SKM-1 treated with dmso at 0.1 percent for 144 hours (cell line): ENCODE results near the gene UBFD1.
"Not testable (repeated sequence)": the region's sequence is repeated elsewhere in the genome, so short reads cannot be mapped to it uniquely, and the experiment has no call there.

ENCODE experiments used
- DNase-seq: peaks from one replicate; lab custom pipeline; 2025; ENCODE audit not compliant: unreplicated experiment; lab: John Stamatoyannopoulos, UW

The UBFD1 gene

GRCh38 chr16:23524886-23525285 lies 32.6 kb upstream of the UBFD1 start:
- DNase-seq: no peak

GRCh38 chr16:23527961-23528643 lies 29.4 kb upstream of the UBFD1 start:
- DNase-seq: no peak

GRCh38 chr16:23528644-23529310 lies 28.8 kb upstream of the UBFD1 start:
- no peak for DNase-seq

- no peak for DNase-seq
These were observed 27.5 kb upstream of the UBFD1 start for GRCh38 chr16:23530062-23530461.

GRCh38 chr16:23532448-23532847 lies 25.1 kb upstream of the UBFD1 start:
- no peak for DNase-seq

GRCh38 chr16:23534868-23535860 lies 22.4 kb upstream of the UBFD1 start:
- no peak for DNase-seq

- no peak for DNase-seq
These were observed 21.6 kb upstream of the UBFD1 start for GRCh38 chr16:23535901-23536300.

- no peak for DNase-seq
These were observed 20.1 kb upstream of the UBFD1 start for GRCh38 chr16:23537390-23537789.

- no peak for DNase-seq
These were observed 18.6 kb upstream of the UBFD1 start for GRCh38 chr16:23538919-23539278.

- DNase-seq: no peak
These were observed 17.3 kb upstream of the UBFD1 start for GRCh38 chr16:23539984-23540816.

GRCh38 chr16:23540817-23541178 lies 16.7 kb upstream of the UBFD1 start:
- not testable (repeated sequence) for DNase-seq

GRCh38 chr16:23544436-23544835 lies 13.1 kb upstream of the UBFD1 start:
- DNase-seq: no peak

- no peak for DNase-seq
These were observed 7.6 kb upstream of the UBFD1 start for GRCh38 chr16:23549938-23550337.

- no peak for DNase-seq
These were observed 5.4 kb upstream of the UBFD1 start for GRCh38 chr16:23552161-23552560.

GRCh38 chr16:23554536-23554935 lies 3.0 kb upstream of the UBFD1 start:
- no peak for DNase-seq

- DNase-seq: no peak
These were observed 514 bp downstream of the UBFD1 start for GRCh38 chr16:23557779-23558702.

- DNase-seq: no peak
These were observed 4.1 kb downstream of the UBFD1 start for GRCh38 chr16:23561586-23561985.

- no peak for DNase-seq
These were observed 5.0 kb downstream of the UBFD1 start for GRCh38 chr16:23562505-23562904.

- DNase-seq: no peak
These were observed 5.7 kb downstream of the UBFD1 start for GRCh38 chr16:23563186-23563585.
